Stimulated activated CD8-positive, alpha-beta memory T cell treated with anti-CD3 and anti-CD28 coated beads, Interleukin-15, amount 100 ng/mL, for 24 hours (primary cell): ENCODE data around the gene PLA2G4A.

Experiments used
- DNase-seq: peaks from one replicate; pipeline ENCODE4 v3.0.0-alpha.2; 2020; ENCODE audit warnings: low read depth

PLA2G4A gene

GRCh38 chr1:187027253-187027652 lies 198.5 kb downstream of the PLA2G4A start:
- DNase-seq, result no peak

- DNase-seq, result no peak
Measured at GRCh38 chr1:187032316-187032981, 203.7 kb downstream of the PLA2G4A start.

GRCh38 chr1:187032982-187033692 lies 204.4 kb downstream of the PLA2G4A start:
- no peak for DNase-seq

DNA sequence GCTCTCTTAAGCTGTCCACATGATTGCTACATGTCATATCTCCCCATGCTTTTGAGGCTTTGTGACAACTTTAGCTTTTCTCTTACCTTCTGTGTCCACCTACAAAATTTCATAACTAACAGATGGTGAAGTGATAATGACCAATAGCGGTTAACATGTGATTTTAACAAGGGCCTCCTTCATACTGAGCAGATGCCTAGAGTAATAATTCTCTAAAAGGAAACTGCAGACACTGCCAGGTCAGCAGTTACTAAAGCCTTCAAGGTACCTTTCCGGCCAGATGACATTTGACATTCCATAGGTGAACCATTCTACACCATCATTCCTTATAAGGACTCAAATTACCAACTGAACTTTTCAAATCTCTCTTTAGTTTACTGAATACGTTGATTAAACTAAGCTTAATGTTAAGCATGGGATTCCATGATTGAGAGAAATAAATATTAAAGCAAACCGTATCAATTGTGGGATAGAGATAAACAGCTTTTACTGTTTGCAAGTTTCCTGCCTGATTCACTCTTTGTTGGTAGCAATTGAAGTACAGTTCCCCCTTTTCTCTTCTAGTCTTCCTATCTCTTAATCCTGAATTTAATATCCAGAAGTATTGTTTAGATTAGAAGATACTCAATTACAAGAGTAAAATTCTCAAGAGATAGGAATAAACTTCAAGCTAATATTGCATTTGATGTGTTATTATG lies 205.1 kb downstream of the PLA2G4A start:
- DNase-seq, result no peak

GRCh38 chr1:187034501-187034900 lies 205.8 kb downstream of the PLA2G4A start:
- no peak for DNase-seq

DNA sequence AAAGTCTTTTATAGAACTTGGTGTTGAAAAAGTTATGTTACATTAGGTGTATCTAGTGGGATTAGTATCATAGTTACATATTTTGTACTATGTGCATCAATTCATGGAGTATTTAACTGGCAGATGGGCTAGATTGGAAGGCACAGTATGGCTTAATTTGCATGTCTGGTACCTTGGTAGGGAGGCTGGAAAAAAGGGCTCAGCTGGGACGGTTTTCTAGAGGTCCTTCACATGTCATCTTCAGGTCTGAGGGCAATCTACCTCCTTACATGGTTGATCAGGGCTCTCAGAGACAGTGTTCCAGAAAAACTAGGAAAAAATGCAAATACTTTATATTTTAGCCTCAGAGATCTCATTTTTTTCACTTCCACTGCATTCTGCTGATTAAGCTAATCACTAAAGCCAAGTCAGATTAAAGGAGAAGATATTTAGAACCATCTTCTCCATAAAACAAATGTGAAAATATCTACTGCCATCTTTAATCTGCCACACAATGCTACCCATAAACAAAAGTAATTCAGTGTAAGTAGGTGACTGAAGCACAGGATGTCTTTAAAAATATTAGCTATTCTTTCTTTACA lies 209.3 kb downstream of the PLA2G4A start:
- DNase-seq, result no peak
